Activated CD4-positive, alpha-beta T cell treated with anti-CD3 and anti-CD28 coated beads for 24 hours (primary cell): ENCODE data around the gene IFNA5.

Source experiments
- DNase-seq, 2 donors: peaks; one replicate each; pipeline ENCODE4 v3.0.0-alpha.2; 2020; ENCODE audit warnings: low read depth in 2 of 2

The IFNA5 gene

GRCh38 chr9:21305213-21305612 is at the start of gene IFNA5:
TSS of gene IFNA5 (minus strand) at chr9:21305313. CDS start at chr9:21305256, 57 bp downstream.
- DNase-seq = no peak

DNA sequence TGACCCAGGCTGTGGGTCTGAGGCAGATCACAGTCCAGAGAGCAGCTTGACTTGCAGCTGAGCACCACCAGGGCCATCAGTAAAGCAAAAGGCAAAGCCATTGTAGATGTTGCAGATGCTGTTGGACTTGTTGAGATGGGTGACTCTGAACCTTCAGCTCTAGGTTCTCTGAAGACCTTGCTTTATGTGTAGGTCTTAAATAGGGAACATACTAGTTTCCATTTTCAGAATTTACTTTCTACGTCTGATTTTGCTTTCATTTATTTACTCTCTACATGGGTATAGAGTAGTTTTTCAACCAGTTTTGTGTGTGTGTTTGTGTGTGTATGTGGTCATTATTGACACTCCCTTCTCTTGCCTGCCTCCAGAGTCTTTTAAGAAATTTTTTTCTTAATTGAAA is 45.7 kb upstream of the IFNA5 start, which contains the start of gene IFNA6:
Gene IFNA6, minus strand, starts transcription at position 101 of the 400 bp plus-strand sequence. Its CDS starts 0 bp downstream, at position 101.
- no peak for DNase-seq

- no peak for DNase-seq
Observed at GRCh38 chr9:21348430-21348970, 43.4 kb upstream of the IFNA5 start.

- no peak for DNase-seq
Observed at GRCh38 chr9:21340735-21341134, 35.6 kb upstream of the IFNA5 start.

GRCh38 chr9:21336457-21336856 is 31.3 kb upstream of the IFNA5 start:
- no peak for DNase-seq

DNA sequence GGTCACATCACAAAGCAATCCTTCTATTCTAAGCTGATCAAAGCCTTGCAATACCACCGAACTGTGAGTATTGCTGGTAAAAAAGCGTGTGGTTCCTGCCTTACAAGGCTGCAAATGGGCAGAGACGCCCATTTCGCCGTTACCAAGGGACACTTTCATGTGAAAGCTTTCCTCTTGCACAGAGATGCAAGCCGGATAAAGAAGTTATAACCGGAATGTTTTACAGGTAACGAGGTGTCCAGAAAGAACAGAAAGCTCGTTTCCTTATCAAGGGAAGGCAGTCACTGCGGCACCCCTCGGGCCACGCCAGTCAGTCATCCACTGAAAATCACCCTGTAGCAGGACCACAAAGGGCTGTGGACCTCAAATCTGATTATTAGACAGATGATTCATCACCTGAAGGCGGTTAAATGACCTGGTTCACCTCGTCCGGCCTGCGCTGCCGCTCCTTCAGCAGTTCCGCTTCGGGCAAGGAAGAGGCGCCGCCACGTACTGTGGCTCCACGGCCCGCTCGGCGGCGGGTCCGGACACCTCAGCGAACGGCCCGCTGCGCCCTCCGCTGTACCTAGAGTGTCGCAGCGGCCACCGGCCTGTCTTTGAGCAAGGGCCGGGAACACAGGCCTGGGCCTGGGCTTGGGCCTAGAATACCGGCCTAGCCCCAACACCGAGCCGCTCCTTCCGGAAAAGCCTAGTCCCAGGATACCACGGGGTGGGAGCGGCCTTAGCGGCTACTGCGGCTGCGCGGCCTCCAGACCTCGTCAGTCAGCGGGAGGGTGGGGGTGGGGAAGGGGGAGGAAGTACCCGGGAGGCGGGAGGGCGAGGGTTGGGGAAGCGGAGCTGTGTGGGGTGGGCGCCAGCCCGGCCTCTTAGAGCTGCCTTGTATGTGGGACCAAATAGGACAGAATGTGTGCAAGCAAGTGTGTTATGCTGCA is 29.9 kb upstream of the IFNA5 start, which contains the start of gene KLHL9:
Gene KLHL9, minus strand, starts transcription at position 704 of the 932 bp plus-strand sequence. Its CDS starts 545 bp downstream, at position 159.
- DNase-seq = peak; percentile 76 to 83

- DNase-seq = no peak
Observed at GRCh38 chr9:21333226-21333625, 28.1 kb upstream of the IFNA5 start.

DNA sequence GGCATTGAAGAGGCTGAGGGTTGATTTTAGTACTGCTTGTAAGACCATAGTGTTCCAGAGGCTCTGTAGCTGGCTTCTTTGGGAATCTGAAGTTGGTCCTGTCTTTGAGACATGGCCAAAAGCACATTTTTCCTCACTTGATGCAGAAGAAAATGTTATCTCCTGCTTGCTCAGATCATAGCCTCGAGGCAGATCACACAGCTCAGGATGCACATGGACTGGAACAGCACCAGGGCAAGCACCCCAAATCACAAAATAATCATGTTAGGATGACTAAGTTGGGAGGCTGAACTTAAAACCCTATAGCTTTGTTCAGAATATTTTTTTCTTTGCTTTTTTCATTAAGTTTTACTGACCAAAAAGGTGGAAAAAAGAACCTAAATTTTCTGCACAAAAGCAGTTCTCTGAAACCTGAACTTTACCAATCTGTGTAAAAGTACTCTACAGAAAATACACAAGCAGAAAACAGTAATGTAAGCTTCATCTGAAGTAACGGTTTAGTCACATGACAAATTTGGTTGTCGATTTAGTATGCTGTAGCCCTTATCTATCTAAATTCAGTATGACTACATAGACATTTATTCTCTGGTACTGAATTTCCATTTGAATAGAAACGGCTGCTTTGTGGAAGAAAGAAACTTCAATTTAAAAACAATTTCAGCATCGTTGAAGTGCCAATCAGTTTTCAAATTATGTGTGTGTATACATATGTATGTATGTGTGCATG is 26.7 kb upstream of the IFNA5 start:
- DNase-seq = no peak

DNA sequence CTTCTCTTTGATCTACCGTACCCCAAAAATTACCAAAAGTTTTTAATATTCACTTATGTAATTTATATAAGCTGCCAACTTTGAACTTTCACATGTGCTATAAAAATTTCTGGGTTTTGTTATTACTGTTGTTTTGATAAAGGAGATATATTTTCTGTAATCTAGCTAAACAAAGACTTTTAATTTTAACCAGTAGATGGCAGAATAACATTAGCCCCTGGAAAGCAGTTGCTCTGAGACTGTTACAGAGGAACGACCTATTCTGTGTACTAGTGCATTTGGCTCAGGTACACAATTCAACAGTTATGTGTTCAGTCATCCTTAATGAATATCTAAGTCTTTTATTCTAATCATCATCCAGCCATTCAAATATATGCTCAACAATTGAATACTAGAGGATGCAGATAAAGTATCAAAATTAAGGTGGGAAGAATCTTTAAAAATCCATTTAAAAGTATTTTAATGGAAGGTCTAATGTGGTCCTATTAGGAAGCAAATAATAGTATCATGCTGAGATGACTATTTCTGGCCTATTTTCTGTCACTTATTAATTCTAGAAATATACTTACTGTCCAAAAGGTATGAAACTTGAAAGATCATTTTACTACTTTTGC is 21.5 kb upstream of the IFNA5 start:
- DNase-seq = no peak

DNA sequence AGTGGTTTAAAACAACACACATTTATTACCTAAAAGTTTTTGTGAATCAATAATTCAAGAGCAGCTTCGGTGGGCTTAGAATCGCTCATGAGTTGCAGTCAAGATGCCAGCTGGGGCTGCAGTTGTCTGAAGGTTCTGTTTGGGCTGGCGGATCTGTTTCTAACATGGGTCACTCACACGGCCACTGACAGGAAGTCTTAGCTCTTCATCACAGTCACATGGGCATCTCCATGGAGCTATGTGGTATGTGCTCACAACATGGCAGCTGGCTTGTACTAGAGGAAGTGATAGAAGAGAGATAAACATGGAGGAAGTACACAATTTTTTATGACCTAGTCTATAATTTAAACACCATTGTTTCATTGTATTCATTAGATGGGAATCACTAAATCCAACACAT is 18.9 kb upstream of the IFNA5 start:
- no peak for DNase-seq

GRCh38 chr9:21322911-21323461 is 17.9 kb upstream of the IFNA5 start:
- no peak for DNase-seq

GRCh38 chr9:21320465-21320864 is 15.4 kb upstream of the IFNA5 start:
- DNase-seq = no peak

- no peak for DNase-seq
Observed at GRCh38 chr9:21317956-21318923, 13.1 kb upstream of the IFNA5 start.

GRCh38 chr9:21316860-21317259 is 11.7 kb upstream of the IFNA5 start:
- DNase-seq = no peak

GRCh38 chr9:21316032-21316842 is 11.1 kb upstream of the IFNA5 start:
- no peak for DNase-seq

- no peak for DNase-seq
Observed at GRCh38 chr9:21314152-21314551, 9.0 kb upstream of the IFNA5 start.

DNA sequence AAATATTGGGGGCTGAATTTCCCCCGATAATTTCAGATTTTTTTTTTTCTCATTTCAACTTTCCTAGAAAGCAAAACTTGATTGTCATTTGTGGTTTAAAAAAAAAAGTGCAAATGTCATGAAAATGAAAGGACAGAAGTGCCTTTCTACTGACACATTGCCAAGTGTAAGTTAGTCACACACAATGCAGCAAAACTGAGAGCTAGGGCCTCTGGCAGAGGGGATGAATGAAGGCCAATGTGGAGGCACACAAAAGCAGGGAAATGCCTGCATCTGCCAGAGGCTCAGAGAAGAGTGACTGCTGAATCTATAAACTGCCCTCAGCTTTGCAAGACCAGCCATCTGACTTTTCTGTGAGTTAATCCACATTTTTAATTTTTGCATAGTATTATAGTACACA is 6.8 kb upstream of the IFNA5 start:
- DNase-seq = no peak

GRCh38 chr9:21295992-21296391 is 9.1 kb downstream of the IFNA5 start:
- no peak for DNase-seq

DNA sequence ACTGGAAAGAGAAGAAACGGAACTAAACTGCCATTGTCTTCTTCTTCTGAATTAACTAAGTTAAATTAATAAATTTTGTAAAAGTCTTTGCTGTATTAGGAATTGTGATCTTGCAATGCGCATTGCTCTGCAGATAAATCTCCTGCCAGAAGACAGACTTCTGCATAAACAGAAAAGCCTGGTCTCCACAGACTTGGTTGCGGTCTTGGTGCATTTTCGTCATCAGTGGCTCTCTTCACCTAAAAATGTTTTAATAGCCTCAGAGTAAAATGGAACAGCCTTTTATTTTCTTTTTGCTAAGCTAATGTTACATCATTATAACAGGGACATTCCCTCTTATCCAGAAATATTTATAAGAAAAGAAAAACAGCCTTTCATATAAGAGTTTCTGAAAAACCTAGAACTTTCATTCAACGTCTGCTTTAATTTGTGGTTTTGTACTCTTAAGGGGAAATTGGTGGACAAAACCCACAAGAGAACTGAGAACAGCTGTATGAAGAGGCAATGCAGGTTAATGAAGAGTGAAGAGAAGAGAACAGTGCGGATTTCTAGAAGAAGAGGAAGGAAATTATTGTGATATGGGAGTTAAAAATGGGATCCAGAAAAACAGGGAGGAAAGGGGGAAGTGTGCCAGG is 10.1 kb downstream of the IFNA5 start:
- no peak for DNase-seq
